Karpas-422 (cell line): Measurements from ENCODE around the gene CEP120. TPM values are rescaled to one million over a fixed set of nuclear protein-coding genes. Genes with fewer than 3 reads are reported as not detected.
"Not testable (repeated sequence)": the region's sequence is repeated elsewhere in the genome, so short reads cannot be mapped to it uniquely, and the experiment has no call there.

ENCODE experiments used
- DNase-seq: peaks from one replicate; pipeline ENCODE4 v3.0.0-alpha.2; 2015
- H2AFZ ChIP-seq: fragments of 200-600 bp; sonication (generic); 2 replicates; pipeline ENCODE4 v1.6.1; 2014; ENCODE audit warnings: antibody characterized with exemption, low read length, mixed read lengths
- H3K27ac ChIP-seq: fragments of 200-600 bp; sonication (generic); 2 replicates; pipeline ENCODE4 v1.5.1; 2014; ENCODE audit warnings: mild to moderate bottlenecking, low read length, moderate library complexity
- H3K27me3 ChIP-seq: fragments of 200-600 bp; sonication (generic); 2 replicates; pipeline ENCODE4 v1.6.1; 2014; ENCODE audit warnings: low read length, mixed read lengths
- H3K36me3 ChIP-seq: fragments of 200-600 bp; sonication (generic); 2 replicates; pipeline ENCODE4 v1.6.1; 2014; ENCODE audit warnings: low read length, mixed read lengths; ENCODE audit not compliant: insufficient read depth
- H3K4me1 ChIP-seq: fragments of 200-600 bp; sonication (generic); 2 replicates; pipeline ENCODE4 v1.6.1; 2014; ENCODE audit warnings: mild to moderate bottlenecking, low read length, mixed read lengths
- H3K4me2 ChIP-seq: fragments of 200-600 bp; sonication (generic); 2 replicates; pipeline ENCODE4 v1.6.1; 2014; ENCODE audit warnings: low read length, low read depth, mild to moderate bottlenecking; ENCODE audit not compliant: poor library complexity, severe bottlenecking
- H3K4me3 ChIP-seq: fragments of 200-600 bp; sonication (generic); 2 replicates; pipeline ENCODE4 v1.5.1; 2014; ENCODE audit warnings: mild to moderate bottlenecking, antibody characterized with exemption, low read length, mixed read lengths
- H3K79me2 ChIP-seq: fragments of 200-600 bp; sonication (generic); 2 replicates; pipeline ENCODE4 v1.6.1; 2014; ENCODE audit warnings: mild to moderate bottlenecking, low read length, mixed read lengths
- H3K9ac ChIP-seq: fragments of 200-600 bp; sonication (generic); 2 replicates; pipeline ENCODE4 v1.6.0; 2014; ENCODE audit warnings: low read length
- H3K9me2 ChIP-seq: fragments of 200-600 bp; sonication (generic), shearing (Covaris generic); replicated peaks from 2 replicates; pipeline ENCODE4 v1.6.0; 2014; ENCODE audit warnings: mild to moderate bottlenecking, low read length, moderate library complexity; ENCODE audit not compliant: insufficient read depth
- H3K9me3 ChIP-seq: fragments of 300-700, 200-600 bp; sonication (generic); 2 replicates; pipeline ENCODE4 v1.6.1; 2014; ENCODE audit warnings: low read length, mixed read lengths
- H4K20me1 ChIP-seq: fragments of 200-600 bp; sonication (generic); 2 replicates; pipeline ENCODE4 v1.6.1; 2014; ENCODE audit warnings: mild to moderate bottlenecking, antibody characterized with exemption, low read length, low read depth; ENCODE audit not compliant: insufficient read depth
- total RNA-seq: library from RNA; depleted of rRNA; stranded (reverse); fragments of >200 nt; shearing (Covaris generic); gene quantifications from 2 replicates; pipeline ENCODE4 v1.2.3, GENCODE V29; 2014; ENCODE audit warnings: low replicate concordance

CEP120 gene
- total RNA-seq, 1 experiment from 2014 or later = 48.9 TPM

DNA sequence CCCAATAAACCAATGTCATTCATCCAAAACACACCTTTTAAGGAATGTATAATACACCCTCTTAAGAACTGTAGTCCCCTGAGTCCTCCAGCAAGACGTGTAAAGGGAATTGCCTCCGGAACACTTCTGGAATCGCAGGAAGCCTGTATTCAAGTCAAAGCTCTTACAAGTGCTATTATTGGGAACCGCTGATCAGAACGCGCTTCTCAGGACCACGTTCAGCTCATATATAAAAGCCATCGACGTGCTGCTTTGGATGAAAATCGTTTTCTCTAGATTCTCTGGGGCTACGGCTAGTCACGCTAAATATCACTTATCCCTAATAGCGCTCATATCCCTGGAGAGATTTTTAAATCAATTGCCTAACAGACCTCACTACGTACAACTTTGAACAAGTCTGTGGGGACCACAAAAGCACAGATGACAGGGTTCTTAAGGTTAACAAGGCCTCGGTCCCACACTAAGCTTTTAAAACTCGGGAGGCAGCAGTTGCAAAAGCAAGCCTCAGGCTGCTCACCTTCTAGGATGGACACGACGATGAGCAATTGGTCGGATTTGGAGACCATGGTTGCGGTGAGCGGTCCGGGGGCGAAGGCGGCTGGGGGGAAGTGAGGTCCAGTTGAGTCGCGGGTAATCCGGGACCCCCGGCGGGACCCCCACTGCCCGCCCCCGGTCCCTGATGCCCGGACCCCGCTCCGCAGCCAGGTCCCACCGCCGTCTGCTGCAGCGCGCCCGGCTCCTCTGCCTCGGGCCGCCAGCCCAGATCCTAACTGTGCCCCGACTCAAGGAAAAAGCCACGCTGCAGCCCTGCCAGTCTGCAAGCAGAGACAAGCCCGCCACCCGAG, 548 bp downstream of the CEP120 start:
- no peaks in the 10 kb centered on the region for H3K9me2 ChIP-seq
- no peaks in the 10 kb centered on the region for H3K27me3 ChIP-seq
- peak overlapping the region; percentile 4; the same call in 1 of the 2 replicates for H2AFZ ChIP-seq
- no peaks in the 10 kb centered on the region; the same call in 1 of the 2 replicates for H3K36me3 ChIP-seq
- H4K20me1 ChIP-seq = no peaks in the 10 kb centered on the region
- peaks cover 32% of the 10 kb centered on the region for H3K4me1 ChIP-seq
- peak overlapping the region; percentile 75 for H3K4me3 ChIP-seq
- H3K4me2 ChIP-seq = peak overlapping the region; percentile 81
- peak; percentile 67 for DNase-seq
- peak overlapping the region; percentile 51 for H3K27ac ChIP-seq
- H3K79me2 ChIP-seq = peaks cover 49% of the 10 kb centered on the region
- H3K9me3 ChIP-seq = no peaks in the 10 kb centered on the region
- peak overlapping the region; percentile 87 for H3K9ac ChIP-seq

DNA sequence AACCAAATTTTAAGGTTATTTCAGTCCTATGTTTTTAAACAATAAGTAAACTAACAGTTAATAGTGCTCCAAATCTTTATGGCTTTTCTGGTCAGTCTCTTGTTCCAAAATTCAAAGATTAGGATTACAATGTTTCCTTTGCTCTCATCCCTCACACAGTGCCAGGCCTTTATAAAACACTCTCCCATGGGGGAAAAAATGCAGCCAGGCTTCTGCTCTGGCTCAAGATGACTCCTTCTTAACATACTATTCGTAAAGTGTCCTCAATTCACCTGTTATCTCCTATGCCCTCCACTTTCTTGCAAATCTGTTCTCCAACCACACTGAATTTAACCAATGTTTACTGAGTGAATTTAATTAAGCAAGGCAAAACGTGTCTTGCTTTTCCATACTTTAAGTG, 1.4 kb downstream of the CEP120 start:
- Histone ChIP-seq H3K27ac (no peak overlapping the region), H3K9me2 (no peaks in the 10 kb centered on the region), H3K9me3 (no peaks in the 10 kb centered on the region), H3K4me2 (peak overlapping the region; percentile 81), H3K36me3 (peaks cover 4% of the 10 kb centered on the region; the same call in 1 of the 2 replicates), H4K20me1 (no peaks in the 10 kb centered on the region), H3K9ac (peak overlapping the region; percentile 87), H3K4me3 (peak overlapping the region; percentile 75), H2AFZ (no peak overlapping the region), H3K27me3 (no peaks in the 10 kb centered on the region), H3K4me1 (peaks cover 32% of the 10 kb centered on the region), H3K79me2 (peaks cover 49% of the 10 kb centered on the region)
- DNase-seq = no peak

DNA sequence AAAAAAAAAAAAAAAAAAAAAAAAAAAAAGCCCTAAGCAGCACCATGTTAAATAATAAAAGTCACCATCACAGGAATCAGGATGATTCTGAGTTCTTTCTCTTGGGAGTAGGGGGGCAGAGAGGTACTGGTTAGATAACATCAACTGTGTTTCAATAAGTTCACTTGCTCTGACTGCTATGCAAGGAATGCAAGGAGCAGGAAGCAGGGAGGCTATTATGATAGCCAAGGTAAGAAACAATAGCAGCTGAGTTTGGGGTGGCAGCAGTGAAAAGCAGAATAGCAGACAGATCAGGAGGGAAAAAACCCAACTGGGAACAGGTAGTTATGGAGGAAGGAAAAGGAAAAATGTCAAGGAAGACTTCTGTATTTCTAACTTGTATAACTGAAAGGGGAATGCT, 8.2 kb downstream of the CEP120 start:
- Histone ChIP-seq H4K20me1 (no peaks in the 10 kb centered on the region), H3K4me2 (no peak overlapping the region), H3K4me1 (peaks cover 2% of the 10 kb centered on the region; the same call in 1 of the 2 replicates), H2AFZ (no peak overlapping the region), H3K9me2 (no peaks in the 10 kb centered on the region), H3K9me3 (no peaks in the 10 kb centered on the region), H3K27me3 (no peaks in the 10 kb centered on the region), H3K9ac (no peak overlapping the region), H3K79me2 (peaks cover 45% of the 10 kb centered on the region), H3K36me3 (peaks cover 36% of the 10 kb centered on the region; the same call in 1 of the 2 replicates), H3K27ac (no peak overlapping the region), H3K4me3 (no peak overlapping the region)
- no peak for DNase-seq

DNA sequence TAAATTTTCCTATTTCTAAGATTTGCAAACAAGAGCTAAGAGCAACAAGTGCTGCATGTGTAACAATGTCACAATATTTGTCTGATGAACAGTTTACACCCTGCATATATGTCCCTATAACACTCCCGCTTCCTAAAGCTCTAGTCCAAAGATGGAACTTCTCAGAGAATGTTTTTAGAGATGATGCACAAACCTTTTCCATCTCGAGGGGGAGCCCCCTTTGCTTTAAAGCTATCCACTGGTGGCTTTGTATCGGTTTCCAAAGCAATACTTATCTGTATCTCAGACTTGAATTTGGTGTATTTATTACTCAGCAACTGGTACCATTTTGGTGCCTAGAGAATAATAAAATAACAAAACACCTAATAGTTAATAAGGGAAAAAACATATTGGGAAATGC, 11.0 kb downstream of the CEP120 start:
- H2AFZ ChIP-seq = no peak overlapping the region
- DNase-seq = no peak
- H3K9ac ChIP-seq = no peak overlapping the region
- no peaks in the 10 kb centered on the region for H3K4me1 ChIP-seq
- no peaks in the 10 kb centered on the region for H4K20me1 ChIP-seq
- no peaks in the 10 kb centered on the region for H3K27me3 ChIP-seq
- no peaks in the 10 kb centered on the region for H3K9me2 ChIP-seq
- no peak overlapping the region for H3K4me2 ChIP-seq
- peaks cover 52% of the 10 kb centered on the region for H3K79me2 ChIP-seq
- H3K36me3 ChIP-seq = peaks cover 47% of the 10 kb centered on the region; the same call in 1 of the 2 replicates
- H3K4me3 ChIP-seq = no peak overlapping the region
- H3K9me3 ChIP-seq = no peaks in the 10 kb centered on the region
- H3K27ac ChIP-seq = no peak overlapping the region

DNA sequence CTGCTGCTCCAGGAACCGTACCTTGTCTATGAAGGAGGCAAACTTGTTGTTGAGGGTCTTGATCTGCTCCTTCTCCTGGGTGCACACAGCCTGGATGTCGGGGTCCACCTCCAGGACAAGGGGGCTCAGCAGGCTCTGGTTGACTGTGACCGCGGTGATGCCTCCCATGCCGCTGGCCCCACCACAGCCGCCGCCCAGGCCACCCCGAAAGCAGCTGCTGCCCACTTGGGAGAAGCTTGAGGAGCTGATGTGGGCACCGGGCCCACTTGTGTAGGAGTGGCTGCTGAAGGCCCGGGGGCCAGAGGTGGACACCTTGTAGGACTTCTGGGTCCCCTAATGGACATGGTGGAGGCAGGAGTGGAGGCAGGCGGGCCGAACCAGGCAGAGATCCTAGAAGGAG, 21.2 kb downstream of the CEP120 start:
- H3K4me3 ChIP-seq, H3K9me3 ChIP-seq, H4K20me1 ChIP-seq, H3K9ac ChIP-seq, H3K4me2 ChIP-seq, H3K27me3 ChIP-seq, H3K9me2 ChIP-seq, H3K27ac ChIP-seq, H2AFZ ChIP-seq, DNase-seq: not testable (repeated sequence)
- Histone ChIP-seq H3K36me3 (peaks cover 21% of the 10 kb centered on the region; the same call in 1 of the 2 replicates), H3K4me1 (peaks cover 24% of the 10 kb centered on the region), H3K79me2 (peaks cover 16% of the 10 kb centered on the region)

DNA sequence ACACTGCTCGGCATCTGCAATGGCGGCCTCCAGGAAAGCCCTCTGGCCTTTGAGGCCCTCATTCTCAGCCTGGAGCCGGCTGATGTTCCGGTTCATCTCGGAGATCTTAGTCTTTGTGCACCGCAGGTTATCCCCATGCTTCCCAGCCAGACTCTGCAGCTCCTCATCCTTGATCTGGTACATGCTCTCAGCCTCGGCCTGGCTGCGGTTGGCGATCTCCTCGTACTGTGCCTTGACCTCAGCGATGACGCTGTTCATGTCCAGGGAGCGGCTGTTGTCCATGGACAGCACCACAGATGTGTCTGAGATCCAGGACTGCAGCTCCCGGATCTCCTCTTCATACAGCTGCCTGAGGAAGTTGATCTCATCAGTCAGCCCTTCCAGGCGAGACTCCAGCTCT, 21.9 kb downstream of the CEP120 start:
- Histone ChIP-seq H3K9me2 (no peaks in the 10 kb centered on the region), H2AFZ (no peak overlapping the region), H3K9me3 (no peaks in the 10 kb centered on the region), H4K20me1 (no peaks in the 10 kb centered on the region), H3K9ac (no peak overlapping the region), H3K4me3 (no peak overlapping the region), H3K36me3 (peaks cover 21% of the 10 kb centered on the region; the same call in 1 of the 2 replicates), H3K27ac (no peak overlapping the region), H3K79me2 (peaks cover 13% of the 10 kb centered on the region), H3K27me3 (no peaks in the 10 kb centered on the region), H3K4me1 (peaks cover 24% of the 10 kb centered on the region), H3K4me2 (no peak overlapping the region)
- no peak for DNase-seq

DNA sequence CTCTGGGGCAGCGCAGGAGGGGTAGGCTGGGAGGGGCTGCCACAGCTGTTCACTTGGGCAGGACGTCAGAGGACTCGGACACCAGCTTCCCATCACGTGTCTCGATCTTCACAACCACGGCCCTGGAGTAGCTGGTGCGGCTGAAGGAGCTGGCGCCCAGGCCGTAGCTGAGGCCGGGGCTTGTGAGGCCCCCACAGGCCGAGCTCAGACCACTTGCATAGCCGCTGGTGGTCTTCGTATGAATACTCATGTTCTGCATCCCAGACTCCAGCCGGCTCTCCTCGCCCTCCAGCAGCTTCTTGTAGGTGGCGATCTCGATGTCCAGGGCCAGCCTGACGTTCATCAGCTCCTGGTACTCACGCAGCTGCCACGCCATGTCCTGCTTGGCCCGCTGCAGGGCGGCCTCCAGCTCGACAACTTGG, 22.3 kb downstream of the CEP120 start:
- not testable (repeated sequence) for H3K27me3 ChIP-seq, H3K4me3 ChIP-seq, H4K20me1 ChIP-seq, H3K9ac ChIP-seq, H3K4me2 ChIP-seq, H3K9me3 ChIP-seq, H3K79me2 ChIP-seq, H3K27ac ChIP-seq, H2AFZ ChIP-seq, H3K9me2 ChIP-seq, DNase-seq
- H3K4me1 ChIP-seq = peaks cover 24% of the 10 kb centered on the region
- H3K36me3 ChIP-seq = peaks cover 21% of the 10 kb centered on the region; the same call in 1 of the 2 replicates

DNA sequence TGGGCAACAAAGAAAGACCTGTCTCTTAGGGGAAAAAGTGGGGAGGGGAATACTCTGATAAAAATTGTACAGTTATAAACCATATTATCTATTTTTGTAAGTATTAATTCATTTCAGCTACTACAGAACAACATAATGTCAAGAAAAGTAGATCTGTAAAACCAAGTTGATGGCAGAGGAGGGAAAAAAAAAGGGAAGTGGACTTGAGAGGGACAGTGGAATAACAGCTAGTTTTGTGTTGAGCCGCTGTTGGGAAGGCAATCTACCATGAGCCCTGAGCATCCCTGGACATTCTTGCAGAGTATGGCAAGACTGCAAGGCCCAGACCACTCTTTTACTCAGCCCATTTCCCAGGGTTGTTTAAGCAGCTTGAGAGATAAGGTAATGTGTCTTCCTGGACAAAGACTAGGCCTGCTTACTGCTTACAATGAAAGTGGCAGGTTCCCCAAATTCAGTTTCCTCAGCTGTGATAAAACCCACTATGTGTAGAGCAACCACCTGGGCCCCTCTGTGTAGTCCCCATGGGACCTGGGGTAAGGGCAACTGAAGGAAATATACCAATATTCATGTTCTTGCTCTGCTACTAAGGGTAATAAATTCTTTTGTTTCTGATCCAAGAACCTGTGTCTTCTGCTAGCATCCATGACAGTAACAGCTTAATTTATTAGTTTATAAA, 25.0 kb downstream of the CEP120 start:
- Histone ChIP-seq H3K4me2 (peak overlapping the region; percentile 42), H3K4me3 (peak overlapping the region; percentile 1; the same call in 1 of the 2 replicates), H4K20me1 (no peaks in the 10 kb centered on the region), H3K36me3 (peaks cover 9% of the 10 kb centered on the region; the same call in 1 of the 2 replicates), H3K27ac (peak overlapping the region; percentile 77), H3K9me2 (no peaks in the 10 kb centered on the region), H3K27me3 (no peaks in the 10 kb centered on the region), H3K9ac (peak overlapping the region; percentile 18; the same call in 1 of the 2 replicates), H3K4me1 (peaks cover 24% of the 10 kb centered on the region), H3K79me2 (no peaks in the 10 kb centered on the region), H2AFZ (no peak overlapping the region), H3K9me3 (no peaks in the 10 kb centered on the region)
- DNase-seq = peak; percentile 83
